SK-N-SH (cell line): ENCODE data around the gene CENPW. TPM values are rescaled to one million over a fixed set of nuclear protein-coding genes. Genes with fewer than 3 reads are reported as not detected.

Experiments used
- CTCF ChIA-PET: fragments of 300-600, 350-600 bp; formaldehyde crosslinking; extraction: SDS; loops from one replicate; lab custom pipeline; 2021; lab: Yijun Ruan, JAX
- POLR2A ChIA-PET: fragments of 350-600 bp; sonication (Branson Sonifier 250); formaldehyde crosslinking; extraction: SDS; loops from one replicate; lab custom pipeline; 2020; ENCODE audit warnings: antibody characterized with exemption, inconsistent platforms; lab: Yijun Ruan, JAX
- DNase-seq: peaks from one replicate; pipeline ENCODE4 v3.0.0; 2012
- H2AFZ ChIP-seq: fragments of 200-600 bp; sonication (generic); 2 replicates; pipeline ENCODE4 v1.8.1; 2016; ENCODE audit warnings: antibody characterized with exemption, mild to moderate bottlenecking, low read depth
- H3F3A ChIP-seq: fragments of 200-600 bp; sonication (generic); replicated peaks from 2 replicates; pipeline ENCODE3; 2016; ENCODE audit warnings: antibody characterized with exemption, mild to moderate bottlenecking; ENCODE audit not compliant: insufficient read depth
- H3K27ac ChIP-seq, 2 experiments: fragments of 200-500 bp in 1 of 2; fragments of 200-600 bp in 1 of 2; sonication (Bioruptor generic) in 1 of 2; sonication (generic), shearing (Covaris generic) in 1 of 2; 2 replicates each; pipeline versions ENCODE4 v1.5.1 to v1.6.1; 2014 to 2016; ENCODE audit warnings: low read depth in 2 of 2, inconsistent platforms in 1 of 2, low read length in 1 of 2, mild to moderate bottlenecking in 1 of 2, mixed read lengths in 1 of 2
- H3K27me3 ChIP-seq: fragments of 200-600 bp; sonication (generic), shearing (Covaris generic); 2 replicates; pipeline ENCODE4 v1.6.1; 2016; ENCODE audit warnings: mixed run types; ENCODE audit not compliant: insufficient read depth
- H3K36me3 ChIP-seq, 2 experiments: fragments of 200-500 bp in 1 of 2; fragments of 200-600 bp in 1 of 2; sonication (Bioruptor generic) in 1 of 2; sonication (generic) in 1 of 2; replicated peaks in 1 of 2; 2 replicates each; pipeline versions ENCODE3 to v1.5.1; 2014 to 2016; ENCODE audit warnings: low read length in 1 of 2, mild to moderate bottlenecking in 1 of 2; ENCODE audit not compliant: insufficient read depth in 2 of 2, control insufficient read depth in 1 of 2
- H3K4me1 ChIP-seq, 2 experiments: fragments of 200-500 bp in 1 of 2; fragments of 200-600 bp in 1 of 2; sonication (Bioruptor generic) in 1 of 2; sonication (generic), shearing (Covaris generic) in 1 of 2; 2 replicates each; pipeline versions ENCODE4 v1.5.1 to v1.6.1; 2014 to 2016; ENCODE audit warnings: low read depth in 1 of 2, low read length in 1 of 2, mixed run types in 1 of 2; ENCODE audit not compliant: insufficient read depth in 2 of 2, control insufficient read depth in 1 of 2
- H3K4me2 ChIP-seq: fragments of 200-600 bp; sonication (generic), shearing (Covaris generic); 2 replicates; pipeline ENCODE4 v1.6.1; 2017; ENCODE audit warnings: mixed run types
- H3K4me3 ChIP-seq, 2 experiments: fragments of 200-500 bp in 1 of 2; fragments of 200-600 bp in 1 of 2; sonication (Bioruptor generic) in 1 of 2; sonication (generic), shearing (Covaris generic) in 1 of 2; 2 replicates each; pipeline versions ENCODE4 v1.5.1 to v1.8.1; 2014 to 2016; ENCODE audit warnings: low read depth in 2 of 2, inconsistent platforms in 1 of 2, low read length in 1 of 2, mild to moderate bottlenecking in 1 of 2, mixed read lengths in 1 of 2, moderate library complexity in 1 of 2
- H3K79me2 ChIP-seq: fragments of 200-600 bp; sonication (generic); 2 replicates; pipeline ENCODE4 v1.8.1; 2017; ENCODE audit warnings: mild to moderate bottlenecking; ENCODE audit not compliant: insufficient read depth
- H3K9ac ChIP-seq: fragments of 200-600 bp; sonication (generic); 2 replicates; pipeline ENCODE4 v1.6.1; 2017; ENCODE audit warnings: mixed run types
- H3K9me2 ChIP-seq: fragments of 200-600 bp; sonication (generic); 2 replicates; pipeline ENCODE4 v1.6.1; 2017; ENCODE audit warnings: mixed run types
- H3K9me3 ChIP-seq: fragments of 200-600 bp; sonication (generic); 2 replicates; pipeline ENCODE4 v1.6.1; 2017; ENCODE audit warnings: mixed run types, mild to moderate bottlenecking, moderate library complexity
- H4K20me1 ChIP-seq: fragments of 200-600 bp; sonication (generic); 2 replicates; pipeline ENCODE4 v1.6.1; 2017; ENCODE audit warnings: mild to moderate bottlenecking, mixed run types; ENCODE audit not compliant: insufficient read depth
- EZH2phosphoT487 ChIP-seq: fragments of 200-600 bp; sonication (generic); IDR thresholded peaks from 2 replicates; pipeline ENCODE4 v1.6.1; 2017; ENCODE audit warnings: low read depth, mixed run types, mild to moderate bottlenecking, antibody characterized with exemption, moderate library complexity, borderline replicate concordance
- FOSL2 ChIP-seq: IDR thresholded peaks from 2 replicates; pipeline ENCODE4 v1.4.0; 2012; ENCODE audit warnings: low read depth, mild to moderate bottlenecking, moderate library complexity, borderline replicate concordance
- GABPA ChIP-seq: IDR thresholded peaks from 2 replicates; pipeline ENCODE4 v1.4.0; 2012; ENCODE audit warnings: low read depth, mild to moderate bottlenecking
- GATA2 ChIP-seq: sonication (generic); formaldehyde crosslinking; IDR thresholded peaks from 2 replicates; pipeline ENCODE4 v1.5.0; 2020; ENCODE audit warnings: mild to moderate bottlenecking, missing genetic modification reagents
- MXI1 ChIP-seq: IDR thresholded peaks from 2 replicates; pipeline ENCODE4 v1.6.1; 2012; ENCODE audit warnings: mild to moderate bottlenecking, low read depth, low read length, improper control_type of control experiment
- REST ChIP-seq: IDR thresholded peaks from 2 replicates; pipeline ENCODE4 v1.6.1; 2012; ENCODE audit warnings: mild to moderate bottlenecking, low read depth, low read length, moderate library complexity
- RXRA ChIP-seq: IDR thresholded peaks from 2 replicates; pipeline ENCODE4 v1.4.0; 2012; ENCODE audit warnings: low read depth, mild to moderate bottlenecking, borderline replicate concordance
- TAF1 ChIP-seq: IDR thresholded peaks from 2 replicates; pipeline ENCODE4 v1.6.1; 2012; ENCODE audit warnings: low read depth, mild to moderate bottlenecking, low read length, moderate library complexity, borderline replicate concordance
- TEAD4 ChIP-seq: IDR thresholded peaks from 2 replicates; pipeline ENCODE4 v1.4.0; 2012; ENCODE audit warnings: mild to moderate bottlenecking, borderline replicate concordance; ENCODE audit not compliant: insufficient read depth
- USF1 ChIP-seq: IDR thresholded peaks from 2 replicates; pipeline ENCODE4 v1.4.0; 2012; ENCODE audit warnings: low read depth, borderline replicate concordance
- WGBS: methylation state at CpG from one replicate; pipeline ENCODE4 v1.1.6; 2017; ENCODE audit warnings: low lambda C conversion rate; 5-methylcytosine and 5-hydroxymethylcytosine counted together
- polyA plus RNA-seq, 3 experiments: library from polyadenylated mRNA; depleted of rRNA; stranded (reverse); fragments of >200 nt; gene quantifications; 2 replicates each; pipeline ENCODE4 v1.2.3, GENCODE V29; 2012

The CENPW gene
- polyA plus RNA-seq, 1 of the 3 experiments (the other 2 are of a cell fraction) = 10.9 TPM

- 86% methylated on average over 1 of the region's 1 CpG for WGBS
- Histone ChIP-seq H3K9me2 (0 out of 2 replicates have a peak, but pooled peaks cover 4% of the 10 kb centered on the region), H4K20me1 (no peaks in the 10 kb centered on the region), H3K9ac (no peak overlapping the region), H2AFZ (no peak overlapping the region), H3K9me3 (no peaks in the 10 kb centered on the region), H3F3A (no peaks in the 10 kb centered on the region)
- no peak for DNase-seq
- POLR2A ChIA-PET = no interaction called here
- TF ChIP-seq RXRA (no peak), GATA2 (CRISPR knock-in tag) (no peak), MXI1 (no peak), TEAD4 (no peak), REST (no peak)
- TF ChIP-seq, all 33 proteins: peak for 0
- H3K4me2 ChIP-seq = no peak overlapping the region
- CTCF ChIA-PET = interaction anchor here (0.6 kb wide), 1 partner anchor 41 kb away, joined by 3 read pairs; no protein-coding TSS in a partner anchor
- no peak overlapping the region for H3K4me3 ChIP-seq
- H3K4me1 ChIP-seq = no peaks in the 10 kb centered on the region
- no peaks in the 10 kb centered on the region for H3K27me3 ChIP-seq
- H3K79me2 ChIP-seq = no peaks in the 10 kb centered on the region
- no peaks in the 10 kb centered on the region for H3K36me3 ChIP-seq
- no peak overlapping the region for H3K27ac ChIP-seq
Observed at GRCh38 chr6:126374372-126374771, 34.5 kb downstream of the CENPW start.

GRCh38 chr6:126376682-126377081 is 36.8 kb downstream of the CENPW start:
- TF ChIP-seq EZH2phosphoT487 = no peak
- TF ChIP-seq USF1 = no peak
- no peak for TF ChIP-seq FOSL2
- no peak for TF ChIP-seq TAF1
- TF ChIP-seq REST = no peak
- TF ChIP-seq GABPA = no peak
- Histone ChIP-seq H3F3A (no peaks in the 10 kb centered on the region), H3K36me3 (no peaks in the 10 kb centered on the region), H3K9me3 (no peaks in the 10 kb centered on the region), H3K9ac (no peak overlapping the region), H3K4me3 (no peak overlapping the region), H4K20me1 (no peaks in the 10 kb centered on the region), H2AFZ (no peak overlapping the region), H3K79me2 (no peaks in the 10 kb centered on the region), H3K27me3 (no peaks in the 10 kb centered on the region), H3K27ac (no peak overlapping the region), H3K9me2 (0 out of 2 replicates have a peak, but pooled peaks cover 4% of the 10 kb centered on the region), H3K4me1 (no peaks in the 10 kb centered on the region), H3K4me2 (no peak overlapping the region)
- ChIA-PET CTCF (no interaction called here), POLR2A (no interaction called here)
- DNase-seq = no peak
- WGBS = 97% methylated on average over 2 of the region's 2 CpGs
